ENCODE data around the gene PIR. TPM values are rescaled to one million over a fixed set of nuclear protein-coding genes. Genes with fewer than 3 reads are reported as not detected.

The PIR gene
- total RNA-seq, 1 donor from 2014 or later: 19.8 TPM

- no peak overlapping the region for H3K27ac ChIP-seq
- H3K27me3 ChIP-seq (ENCODE audit: low read depth): no peaks in the 10 kb centered on the region
Measured at GRCh38 chrX:15499976-15500375, 6.8 kb upstream of the PIR start.

GRCh38 chrX:15498741-15499140 is 5.6 kb upstream of the PIR start:
- DNase-seq (no peak), ATAC-seq (no peak)
- H3K27me3 ChIP-seq (ENCODE audit: low read depth): no peaks in the 10 kb centered on the region
- intact Hi-C loops (cut with DNase I): loop anchor here (10.0 kb wide), 1 partner anchor 66 kb away; no protein-coding TSS in a partner anchor
- TF ChIP-seq CTCF (IDR thresholded peaks at IDR 0.05): no peak
- H3K36me3 ChIP-seq: no peaks in the 10 kb centered on the region
- no peaks in the 10 kb centered on the region for H3K9me3 ChIP-seq
- no peak overlapping the region for H3K27ac ChIP-seq
- no peak overlapping the region for H3K4me3 ChIP-seq
- H3K4me1 ChIP-seq: no peaks in the 10 kb centered on the region

More at GRCh38 chrX:15499976-15500375, 6.8 kb upstream of the PIR start:
- DNase-seq (no peak), ATAC-seq (no peak)
- TF ChIP-seq CTCF (IDR thresholded peaks at IDR 0.05): no peak
- Histone ChIP-seq H3K9me3 (no peaks in the 10 kb centered on the region), H3K4me1 (no peaks in the 10 kb centered on the region), H3K4me3 (no peak overlapping the region), H3K36me3 (no peaks in the 10 kb centered on the region)
- intact Hi-C loops (cut with DNase I): loop anchor here (10.0 kb wide), 1 partner anchor 65 kb away; no protein-coding TSS in a partner anchor

GRCh38 chrX:15497865-15498264 is 4.7 kb upstream of the PIR start:
- no peaks in the 10 kb centered on the region for H3K36me3 ChIP-seq
- no peaks in the 10 kb centered on the region for H3K27me3 ChIP-seq (ENCODE audit: low read depth)
- H3K4me1 ChIP-seq: no peaks in the 10 kb centered on the region
- ATAC-seq (peak; percentile 50 to 53), DNase-seq (no peak)
- H3K27ac ChIP-seq: no peak overlapping the region
- no peaks in the 10 kb centered on the region for H3K9me3 ChIP-seq
- no peak overlapping the region for H3K4me3 ChIP-seq
- intact Hi-C loops (cut with DNase I): loop anchor here (10.0 kb wide), 1 partner anchor 67 kb away; no protein-coding TSS in a partner anchor
- TF ChIP-seq CTCF (IDR thresholded peaks at IDR 0.05): peak; percentile 58

GRCh38 chrX:15496824-15497223 is 3.7 kb upstream of the PIR start:
- no peaks in the 10 kb centered on the region for H3K36me3 ChIP-seq
- H3K27me3 ChIP-seq (ENCODE audit: low read depth): no peaks in the 10 kb centered on the region
- DNase-seq (no peak), ATAC-seq (no peak)
- H3K9me3 ChIP-seq: no peaks in the 10 kb centered on the region
- no peak overlapping the region for H3K4me3 ChIP-seq
- no peak for TF ChIP-seq CTCF (IDR thresholded peaks at IDR 0.05)
- intact Hi-C loops (cut with DNase I): loop anchor here (10.0 kb wide), 1 partner anchor 68 kb away; no protein-coding TSS in a partner anchor
- no peak overlapping the region for H3K27ac ChIP-seq
- peaks cover 5% of the 10 kb centered on the region for H3K4me1 ChIP-seq

GRCh38 chrX:15495801-15496200 is 2.7 kb upstream of the PIR start:
- Histone ChIP-seq H3K27ac (no peak overlapping the region), H3K9me3 (no peaks in the 10 kb centered on the region), H3K4me3 (no peak overlapping the region), H3K4me1 (peaks cover 5% of the 10 kb centered on the region), H3K27me3 (ENCODE audit: low read depth) (no peaks in the 10 kb centered on the region), H3K36me3 (no peaks in the 10 kb centered on the region)
- ATAC-seq (no peak), DNase-seq (no peak)
- intact Hi-C loops (cut with DNase I): loop anchor here (10.0 kb wide), 1 partner anchor 69 kb away; no protein-coding TSS in a partner anchor
- TF ChIP-seq CTCF (IDR thresholded peaks at IDR 0.05): no peak

Data from lower lobe of right lung (tissue), 2 donors.